Retinal pigment epithelial cell (primary cell): ENCODE results near the gene KIF5A.

ENCODE experiments used
- DNase-seq: peaks from one replicate; pipeline ENCODE4 v3.0.0-alpha.2; 2010; ENCODE audit warnings: low read depth
- H3K4me3 ChIP-seq: 2 replicates; pipeline ENCODE4 v1.5.1; 2011; ENCODE audit warnings: mild to moderate bottlenecking, low read length, control low read depth, moderate library complexity
- TF ChIP-seq, protein P1 (sequence below): conservative IDR thresholded peaks from 2 replicates; pipeline ENCODE4 v1.5.1; 2011; ENCODE audit warnings: low read depth, low read length, control low read depth, inconsistent platforms

KIF5A gene

GRCh38 chr12:57622293-57623245 lies 72.7 kb downstream of the KIF5A start:
- no peak overlapping the region for H3K4me3 ChIP-seq
- TF ChIP-seq, protein P1, sequence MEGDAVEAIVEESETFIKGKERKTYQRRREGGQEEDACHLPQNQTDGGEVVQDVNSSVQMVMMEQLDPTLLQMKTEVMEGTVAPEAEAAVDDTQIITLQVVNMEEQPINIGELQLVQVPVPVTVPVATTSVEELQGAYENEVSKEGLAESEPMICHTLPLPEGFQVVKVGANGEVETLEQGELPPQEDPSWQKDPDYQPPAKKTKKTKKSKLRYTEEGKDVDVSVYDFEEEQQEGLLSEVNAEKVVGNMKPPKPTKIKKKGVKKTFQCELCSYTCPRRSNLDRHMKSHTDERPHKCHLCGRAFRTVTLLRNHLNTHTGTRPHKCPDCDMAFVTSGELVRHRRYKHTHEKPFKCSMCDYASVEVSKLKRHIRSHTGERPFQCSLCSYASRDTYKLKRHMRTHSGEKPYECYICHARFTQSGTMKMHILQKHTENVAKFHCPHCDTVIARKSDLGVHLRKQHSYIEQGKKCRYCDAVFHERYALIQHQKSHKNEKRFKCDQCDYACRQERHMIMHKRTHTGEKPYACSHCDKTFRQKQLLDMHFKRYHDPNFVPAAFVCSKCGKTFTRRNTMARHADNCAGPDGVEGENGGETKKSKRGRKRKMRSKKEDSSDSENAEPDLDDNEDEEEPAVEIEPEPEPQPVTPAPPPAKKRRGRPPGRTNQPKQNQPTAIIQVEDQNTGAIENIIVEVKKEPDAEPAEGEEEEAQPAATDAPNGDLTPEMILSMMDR, result no peak
- no peak for DNase-seq

DNA sequence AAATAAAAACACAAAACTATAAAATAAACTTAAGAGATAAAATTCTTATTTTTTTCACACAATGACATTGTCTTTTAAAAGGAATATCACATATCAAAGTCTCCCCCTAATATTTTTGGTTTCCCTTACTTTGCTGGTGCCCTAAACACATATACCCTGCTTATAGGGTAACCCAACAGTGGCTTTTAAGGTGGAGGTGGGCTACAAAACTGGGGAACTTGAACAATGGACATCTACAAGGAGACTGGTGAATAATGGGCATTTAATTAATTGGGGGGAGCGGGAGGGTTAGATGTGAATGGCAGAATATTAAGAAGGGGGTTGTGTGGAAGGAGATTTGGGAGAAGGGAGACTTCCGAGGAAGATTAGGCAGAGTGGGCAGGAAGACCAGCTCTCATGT lies 73.5 kb downstream of the KIF5A start:
- no peak for DNase-seq
- TF ChIP-seq, protein P1, result no peak
- no peak overlapping the region for H3K4me3 ChIP-seq

GRCh38 chr12:57623811-57624390 lies 74.1 kb downstream of the KIF5A start:
- no peak for DNase-seq
- no peak overlapping the region for H3K4me3 ChIP-seq
- TF ChIP-seq, protein P1, result no peak

DNA sequence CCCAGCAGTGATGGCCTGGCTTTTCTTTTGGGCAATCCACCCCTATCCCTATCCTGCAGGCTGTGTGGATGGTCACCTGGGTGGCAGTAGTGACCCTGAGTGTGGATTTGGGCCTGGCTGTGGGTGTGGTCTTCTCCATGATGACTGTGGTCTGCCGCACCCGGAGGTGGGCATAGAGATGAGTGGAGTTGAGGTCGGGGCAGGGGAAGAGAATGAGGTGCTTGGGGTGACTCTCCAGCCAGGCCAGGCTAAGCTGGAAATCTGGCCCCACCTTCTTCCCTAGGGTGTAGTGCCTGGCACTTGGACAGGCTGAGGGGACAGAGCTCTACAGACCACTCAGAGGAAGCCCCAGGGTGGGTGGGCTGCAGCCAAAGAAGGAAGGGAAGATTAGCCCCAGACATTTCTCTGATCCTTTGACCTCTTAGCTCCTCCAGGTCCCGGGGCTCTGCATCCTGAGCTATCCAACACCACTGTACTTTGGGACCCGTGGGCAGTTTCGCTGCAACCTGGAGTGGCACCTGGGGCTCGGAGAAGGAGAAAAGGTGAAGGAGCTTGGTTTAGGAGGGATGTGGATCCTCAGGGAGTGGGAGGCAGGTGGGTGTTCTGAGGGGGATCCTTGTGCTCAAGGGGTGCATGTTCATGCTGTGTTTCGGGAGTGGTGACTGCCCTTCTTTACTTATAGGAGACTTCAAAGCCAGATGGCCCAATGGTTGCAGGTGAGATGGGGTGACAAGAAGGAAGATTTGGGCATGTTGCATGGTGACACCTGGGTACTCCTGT lies 74.8 kb downstream of the KIF5A start:
- TF ChIP-seq, protein P1, result no peak
- H3K4me3 ChIP-seq, result no peak overlapping the region
- DNase-seq, result no peak

GRCh38 chr12:57625261-57626032 lies 75.6 kb downstream of the KIF5A start:
- TF ChIP-seq, protein P1, result no peak
- no peak for DNase-seq
- no peak overlapping the region for H3K4me3 ChIP-seq

DNA sequence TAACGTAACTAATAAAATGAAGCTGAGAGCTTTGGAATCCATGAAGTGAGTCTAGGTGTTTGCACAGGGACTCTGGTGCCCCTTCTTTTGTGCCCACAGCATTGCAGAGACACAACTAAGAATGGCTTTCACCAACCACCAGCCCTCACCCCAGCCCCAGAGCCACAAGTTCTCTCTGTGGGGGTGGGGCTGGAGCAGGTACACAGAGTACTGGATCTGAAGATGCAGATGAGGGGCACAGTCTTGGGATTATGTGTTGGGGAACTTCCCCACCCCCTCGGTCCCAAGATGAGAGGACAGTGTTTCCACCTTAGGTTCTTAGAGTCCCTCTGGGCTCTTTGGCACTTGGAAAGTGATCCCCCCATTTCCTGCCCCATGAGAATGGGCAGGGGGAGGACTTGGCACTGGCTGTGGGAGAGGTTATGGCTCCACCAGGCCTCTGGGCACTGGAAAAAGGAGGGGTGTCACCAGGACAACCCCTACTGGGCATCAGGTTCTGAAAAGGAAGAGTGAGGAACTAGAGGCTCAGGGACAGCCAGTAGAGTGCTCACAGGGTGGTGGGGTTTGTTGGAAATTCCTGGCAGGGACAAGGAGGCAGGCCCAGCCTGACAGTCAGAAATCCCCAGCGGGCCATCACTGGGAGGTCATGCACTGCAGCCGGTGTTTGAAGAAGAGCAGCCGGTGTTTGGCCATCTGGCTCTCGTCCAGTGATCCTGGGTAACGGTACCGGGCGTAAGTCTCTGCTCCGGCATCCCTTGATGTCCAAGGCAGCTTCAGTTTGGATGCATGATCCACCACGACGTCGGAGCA lies 76.5 kb downstream of the KIF5A start:
- DNase-seq, result no peak
- TF ChIP-seq, protein P1, result no peak
- H3K4me3 ChIP-seq, result no peak overlapping the region
